Stimulated activated CD8-positive, alpha-beta memory T cell treated with anti-CD3 and anti-CD28 coated beads, Interleukin-7, amount 100 ng/mL, for 4 hours (primary cell): ENCODE data around the gene GPSM1.
A peak's percentile ranks its signal among the peaks of the same experiment; 100 is the strongest.

ENCODE experiments used
- DNase-seq, 2 donors: peaks; one replicate each; pipeline ENCODE4 v3.0.0-alpha.2; 2020; ENCODE audit warnings: low read depth in 2 of 2

GPSM1 gene

GRCh38 chr9:136331556-136332481 lies 4.5 kb downstream of the GPSM1 start:
- DNase-seq = no peak

GRCh38 chr9:136332482-136332983 lies 5.2 kb downstream of the GPSM1 start:
- no peak for DNase-seq

- no peak for DNase-seq
These were observed 5.7 kb downstream of the GPSM1 start for GRCh38 chr9:136333045-136333444.

- no peak for DNase-seq
These were observed 6.1 kb downstream of the GPSM1 start for GRCh38 chr9:136333486-136333885.

GRCh38 chr9:136334541-136334940 lies 7.2 kb downstream of the GPSM1 start:
- no peak for DNase-seq

- no peak for DNase-seq
These were observed 8.2 kb downstream of the GPSM1 start for GRCh38 chr9:136335296-136336155.

- DNase-seq = no peak
These were observed 9.0 kb downstream of the GPSM1 start for GRCh38 chr9:136336156-136336870.

GRCh38 chr9:136336881-136337280 lies 9.5 kb downstream of the GPSM1 start:
- DNase-seq = no peak

- DNase-seq = no peak
These were observed 10.4 kb downstream of the GPSM1 start for GRCh38 chr9:136337416-136338395.

GRCh38 chr9:136338511-136338910 lies 11.2 kb downstream of the GPSM1 start:
- no peak for DNase-seq

- no peak for DNase-seq
These were observed 12.0 kb downstream of the GPSM1 start for GRCh38 chr9:136339173-136339957.

GRCh38 chr9:136339958-136340310 lies 12.6 kb downstream of the GPSM1 start:
- DNase-seq = no peak

GRCh38 chr9:136340356-136341041 lies 13.2 kb downstream of the GPSM1 start:
- DNase-seq = no peak

- no peak for DNase-seq
These were observed 13.8 kb downstream of the GPSM1 start for GRCh38 chr9:136341042-136341655.

GRCh38 chr9:136341769-136342168 lies 14.4 kb downstream of the GPSM1 start:
- no peak for DNase-seq

GRCh38 chr9:136342181-136343120 lies 15.1 kb downstream of the GPSM1 start:
- peak; percentile 38 to 39 for DNase-seq

GRCh38 chr9:136343121-136343883 lies 16.0 kb downstream of the GPSM1 start:
- no peak for DNase-seq
